ENCODE results near the gene CST7. TPM values are rescaled to one million over a fixed set of nuclear protein-coding genes. Genes with fewer than 3 reads are reported as not detected.

Gene CST7
- total and polyA plus RNA-seq, 2 experiments from 2014 or later = not detected

- Mint-ChIP-seq H3K27ac (no peak overlapping the region), H3K36me3 (ENCODE audit: low read depth) (no peaks in the 10 kb centered on the region), H3K27me3 (ENCODE audit: insufficient read depth, low read depth, poor library complexity) (peaks cover 7% of the 10 kb centered on the region), H3K4me1 (peaks cover 6% of the 10 kb centered on the region; the same call in 2 of the 3 replicates), H3K4me3 (no peak overlapping the region), H3K9me3 (peaks cover 3% of the 10 kb centered on the region; the same call in 1 of the 3 replicates)
- no peak overlapping the region for H2AFZ ChIP-seq
- ATAC-seq (no peak), DNase-seq (ENCODE audit: low spot score) (no peak)
- no peaks in the 10 kb centered on the region for H3K79me2 ChIP-seq (replicated peaks; ENCODE audit: insufficient read depth)
- no peaks in the 10 kb centered on the region for H3K9me2 ChIP-seq (ENCODE audit: insufficient read depth)
- H3K4me2 ChIP-seq = no peak overlapping the region
- no peaks in the 10 kb centered on the region for H3K27me3 ChIP-seq (ENCODE audit: insufficient read depth)
- H3F3A ChIP-seq (replicated peaks; ENCODE audit: low read depth) = no peaks in the 10 kb centered on the region
- no peaks in the 10 kb centered on the region; the same call in 1 of the 2 replicates for H3K4me1 ChIP-seq (ENCODE audit: insufficient read depth)
- TF ChIP-seq ETS1 (IDR thresholded peaks at IDR 0.05) (no peak), STAT1 (IDR thresholded peaks at IDR 0.05; ENCODE audit: unreplicated experiment) (no peak), JUNB (IDR thresholded peaks at IDR 0.05; ENCODE audit: unreplicated experiment) (no peak), ZNF462 (CRISPR knock-in tag; IDR thresholded peaks at IDR 0.05) (no peak), POLR2AphosphoS5 (IDR thresholded peaks at IDR 0.05; ENCODE audit: low read depth) (no peak), CTCF (conservative IDR thresholded peaks at IDR 0.05; ENCODE audit: low read depth in 2 of 2) (no peak), CREB1 (CRISPR knock-in tag; IDR thresholded peaks at IDR 0.05; ENCODE audit: low read depth) (no peak), ZNF331 (CRISPR knock-in tag; IDR thresholded peaks at IDR 0.05; ENCODE audit: low read depth) (no peak), REST (IDR thresholded peaks at IDR 0.05; ENCODE audit: unreplicated experiment) (no peak), EZH2phosphoT487 (IDR thresholded peaks at IDR 0.05; ENCODE audit: unreplicated experiment) (no peak), NANOG (IDR thresholded peaks at IDR 0.05; ENCODE audit: borderline replicate concordance) (no peak), ZNF114 (CRISPR knock-in tag; IDR thresholded peaks at IDR 0.05) (no peak), EZH2 (IDR thresholded peaks at IDR 0.05; ENCODE audit: low read depth, unreplicated experiment) (no peak)
- H3K36me3 ChIP-seq (ENCODE audit: insufficient read depth) = no peaks in the 10 kb centered on the region
- no peak overlapping the region for H3K27ac ChIP-seq (ENCODE audit: low read depth)
- no peak overlapping the region for H3K4me3 ChIP-seq
- no peaks in the 10 kb centered on the region for H4K20me1 ChIP-seq (replicated peaks; ENCODE audit: insufficient read depth)
Measured at GRCh38 chr20:24999568-24999967, 50.5 kb downstream of the CST7 start.
